HG02840 (cell line): ENCODE data around the gene DYTN.
"Not testable (repeated sequence)": the region's sequence is repeated elsewhere in the genome, so short reads cannot be mapped to it uniquely, and the experiment has no call there.

ENCODE experiments used
- ATAC-seq: cut with Tn5 transposase; IDR thresholded peaks from one replicate; pipeline ENCODE4 v1.9.1; 2021; ENCODE audit warnings: mild to moderate bottlenecking, moderate library complexity, moderate number of reproducible peaks; ENCODE audit not compliant: unreplicated experiment, low FRiP score

Gene DYTN

GRCh38 chr2:206718296-206718695, at the start of gene DYTN:
Gene DYTN (minus strand): TSS chr2:206718396. CDS start chr2:206718279, 117 bp downstream.
- no peak for ATAC-seq

- ATAC-seq: no peak
Measured at GRCh38 chr2:206766057-206766930, 48.1 kb upstream of the DYTN start.

DNA sequence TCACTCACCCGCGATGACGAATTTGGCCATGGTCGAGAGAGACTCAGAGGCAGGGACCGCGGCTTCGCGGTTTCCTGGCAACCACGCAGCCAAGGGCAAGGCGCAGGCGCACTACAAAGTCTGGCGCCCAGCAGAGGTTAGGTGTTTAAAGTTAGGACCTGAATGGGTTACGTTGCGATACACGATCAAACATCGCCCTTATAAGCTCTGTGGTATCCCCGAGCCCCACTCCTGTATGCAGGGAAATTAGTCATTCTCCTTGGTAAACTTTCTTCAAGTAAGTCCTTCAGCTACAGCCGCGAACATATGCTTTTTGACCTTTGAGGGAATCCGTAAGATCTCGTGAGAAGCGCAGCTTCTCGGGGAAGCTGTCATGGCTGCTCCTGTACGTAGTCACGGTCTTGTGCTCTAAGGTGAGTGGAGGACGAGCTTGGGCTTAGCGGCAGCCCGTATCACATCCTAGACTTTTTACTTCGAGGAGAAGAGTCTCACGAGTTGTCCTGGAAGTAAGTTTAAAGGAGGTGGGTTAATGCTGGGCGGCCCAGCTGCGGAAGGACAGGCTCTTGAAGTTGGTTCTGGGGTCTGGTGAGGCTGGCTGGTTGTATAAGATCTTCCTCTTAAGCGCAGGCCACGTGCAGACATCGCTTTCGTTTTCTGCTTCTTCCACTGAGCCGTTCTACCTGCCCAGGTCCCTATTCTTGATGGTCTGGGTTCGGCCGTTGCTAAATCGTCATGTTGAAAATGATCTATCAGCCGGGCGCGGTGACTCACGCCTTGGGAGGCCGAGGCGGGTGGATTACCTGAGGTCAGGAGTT, 47.3 kb upstream of the DYTN start, which contains the start of the genes FASTKD2 and MDH1B:
FASTKD2 (plus strand) TSS at position 365 of the 815 bp plus-strand sequence. CDS start 1,088 bp downstream, outside the sequence.
MDH1B (minus strand) TSS at position 87 of the 815 bp plus-strand sequence; CDS start at position 30, 57 bp downstream.
- peak; percentile 93 for ATAC-seq

GRCh38 chr2:206764673-206765241, 46.6 kb upstream of the DYTN start:
- ATAC-seq: no peak

DNA sequence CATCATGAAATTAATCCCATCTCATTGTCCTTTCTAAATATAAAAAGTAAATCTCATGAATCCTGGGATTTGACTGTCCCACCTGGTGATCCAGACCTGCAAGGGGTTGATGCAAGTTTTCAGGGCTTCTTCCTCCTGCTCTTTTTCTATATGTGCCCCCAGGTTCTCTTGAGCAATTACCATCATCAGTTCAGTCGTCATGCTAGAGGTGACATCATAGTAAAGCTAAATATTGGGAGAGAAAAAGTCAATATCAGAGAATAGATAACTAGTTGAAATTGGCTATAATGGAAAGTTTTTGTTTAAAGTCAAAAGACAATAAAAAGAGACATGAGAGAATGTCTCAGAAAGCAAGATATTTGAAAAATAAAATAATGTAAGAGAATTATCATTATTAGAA, 38.6 kb upstream of the DYTN start:
- no peak for ATAC-seq

DNA sequence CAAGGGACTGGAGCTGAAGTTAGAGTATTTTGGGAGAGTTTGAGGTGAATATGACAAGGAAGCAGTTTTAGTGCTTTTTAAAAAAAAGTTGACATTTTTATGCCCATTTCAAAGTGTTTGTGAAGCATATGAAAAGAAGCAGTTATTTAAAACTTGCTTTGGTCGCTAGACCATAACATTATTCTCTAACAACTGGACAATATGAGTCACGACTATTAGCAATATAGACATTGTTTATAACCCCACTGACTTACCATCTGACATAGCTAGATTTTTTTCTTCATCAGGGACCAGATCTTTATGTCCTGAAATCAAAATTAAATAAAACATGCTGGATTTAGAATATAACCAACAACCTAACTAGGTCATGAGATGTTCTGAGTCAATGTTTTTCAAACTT, 22.6 kb upstream of the DYTN start:
- ATAC-seq: no peak

DNA sequence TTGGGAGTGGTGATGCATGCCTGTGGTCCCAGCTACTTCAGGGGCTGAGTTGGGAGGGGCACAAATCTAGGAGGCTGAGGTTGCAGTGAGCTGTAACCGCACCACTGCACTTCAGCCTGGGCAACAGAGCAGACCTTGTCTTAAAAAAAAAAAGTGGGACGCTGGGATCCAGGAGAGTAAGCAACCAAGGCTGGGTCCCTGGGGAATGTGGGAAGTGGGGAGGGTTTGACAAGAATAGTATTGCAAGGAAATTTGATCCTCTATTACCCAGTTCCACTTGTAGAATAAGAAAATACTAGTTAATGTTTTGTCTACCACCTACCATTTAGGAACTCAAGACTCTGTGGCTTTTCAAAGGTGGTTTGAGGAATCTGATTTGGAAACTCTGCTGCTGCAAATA, 21.1 kb upstream of the DYTN start:
- no peak for ATAC-seq

GRCh38 chr2:206736935-206737334, 18.7 kb upstream of the DYTN start:
- no peak for ATAC-seq

DNA sequence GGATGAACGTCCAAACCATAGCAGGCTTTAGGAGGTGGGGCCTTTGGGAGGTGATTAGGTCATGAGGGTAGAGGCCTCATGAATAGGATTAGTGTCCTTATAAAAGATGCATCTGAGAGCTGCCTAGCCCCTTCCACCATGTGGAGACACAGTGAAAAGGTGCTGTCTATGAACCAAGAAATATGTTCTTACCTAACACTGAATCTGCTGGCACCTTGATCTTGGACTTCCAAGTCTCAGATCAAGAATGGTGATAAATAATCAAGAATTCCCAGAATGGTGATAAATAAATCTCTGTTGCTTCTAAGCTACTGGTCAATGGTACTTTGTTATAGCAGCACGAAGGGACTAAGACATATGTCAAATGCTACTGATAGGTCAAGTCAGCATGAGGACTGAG, 15.1 kb upstream of the DYTN start:
- ATAC-seq: no peak

- ATAC-seq: no peak
Measured at GRCh38 chr2:206728277-206729199, 10.3 kb upstream of the DYTN start.

GRCh38 chr2:206727287-206727686, 9.1 kb upstream of the DYTN start:
- no peak for ATAC-seq

DNA sequence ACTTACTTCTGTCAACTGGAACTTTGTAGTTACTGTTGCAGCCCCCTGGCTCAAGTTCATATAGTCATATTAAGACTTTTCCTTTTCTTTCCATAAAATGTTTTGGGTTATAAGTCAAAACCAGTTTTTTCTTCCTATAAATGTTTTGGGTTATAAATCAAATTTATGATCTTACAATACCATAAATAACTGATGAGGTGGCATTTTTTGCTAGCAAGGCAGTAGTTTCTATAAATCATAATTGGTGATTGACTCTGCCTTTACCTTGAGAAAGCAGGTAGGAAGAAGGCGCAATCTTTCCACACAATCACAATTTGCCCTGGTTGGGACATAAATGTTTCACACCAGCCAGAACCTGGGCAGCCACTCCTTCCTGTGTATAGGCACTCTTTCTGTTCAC, 5.1 kb upstream of the DYTN start:
- no peak for ATAC-seq

GRCh38 chr2:206721256-206721920, 3.2 kb upstream of the DYTN start:
- ATAC-seq: peak; percentile 62

- ATAC-seq: no peak
Measured at GRCh38 chr2:206716623-206717022, 1.6 kb downstream of the DYTN start.

GRCh38 chr2:206715183-206715582, 3.0 kb downstream of the DYTN start:
- not testable (repeated sequence) for ATAC-seq

DNA sequence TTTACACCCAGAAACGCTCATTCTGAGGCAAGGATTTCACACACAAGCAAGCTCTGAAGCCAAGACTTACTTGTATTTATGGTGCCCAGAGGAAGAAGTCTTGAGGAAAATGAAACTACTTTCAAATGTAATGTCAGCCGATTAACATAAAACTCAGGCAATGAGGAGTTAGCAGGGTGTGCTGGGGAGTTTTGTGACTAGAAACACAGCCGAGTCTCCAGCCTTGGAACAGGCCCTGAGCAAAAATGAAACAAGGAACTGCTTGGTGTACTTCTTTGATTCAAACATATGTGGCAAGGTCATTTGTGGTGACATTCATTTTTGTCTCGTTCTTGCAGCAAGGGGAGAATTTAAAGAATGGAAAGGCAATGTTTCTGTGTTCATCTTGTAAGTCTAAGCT, 4.5 kb downstream of the DYTN start:
- no peak for ATAC-seq

DNA sequence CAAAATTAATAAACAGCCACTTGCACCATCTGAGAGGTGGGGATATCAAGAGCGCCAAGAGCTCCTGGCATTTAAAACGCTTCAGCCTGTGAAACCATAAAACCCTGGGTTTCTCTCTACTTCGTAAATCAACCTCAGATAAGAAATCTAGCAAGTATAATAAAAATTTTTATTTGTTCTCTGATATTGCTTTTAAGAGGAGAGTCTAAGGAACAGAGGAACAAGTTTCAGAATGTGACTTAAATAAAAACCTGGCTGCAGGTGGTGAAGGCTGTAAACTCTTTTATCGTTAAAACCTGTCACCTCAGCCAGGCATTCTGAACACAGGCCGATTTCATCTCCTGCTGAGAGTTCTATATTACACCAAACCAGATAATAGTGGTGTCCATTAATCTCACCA, 9.9 kb downstream of the DYTN start:
- no peak for ATAC-seq

DNA sequence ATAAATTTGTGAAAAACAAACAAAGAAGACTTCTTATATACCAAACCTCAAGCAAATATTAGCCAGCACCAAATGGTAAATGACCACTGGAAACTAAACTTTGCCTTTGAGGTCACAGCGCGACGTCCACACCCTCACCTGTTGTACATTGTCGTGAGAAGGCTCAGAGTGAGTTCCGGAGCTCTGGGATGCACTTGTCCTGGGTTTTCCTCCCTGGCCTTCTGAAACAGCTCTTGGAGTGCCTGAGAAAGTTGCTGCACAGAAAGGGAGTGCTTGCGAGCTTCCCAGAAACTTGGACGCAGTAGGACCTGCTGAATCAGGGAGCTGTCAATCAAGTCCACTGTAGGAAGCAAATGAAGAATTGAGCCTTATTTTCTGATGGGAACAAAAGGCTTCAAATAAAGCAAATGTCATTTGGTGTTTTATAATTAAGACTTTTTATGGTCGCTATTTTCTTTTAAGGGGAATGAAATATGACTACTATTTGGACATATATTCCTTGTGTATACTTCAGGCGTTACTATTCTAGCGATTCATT, 11.0 kb downstream of the DYTN start:
- no peak for ATAC-seq

DNA sequence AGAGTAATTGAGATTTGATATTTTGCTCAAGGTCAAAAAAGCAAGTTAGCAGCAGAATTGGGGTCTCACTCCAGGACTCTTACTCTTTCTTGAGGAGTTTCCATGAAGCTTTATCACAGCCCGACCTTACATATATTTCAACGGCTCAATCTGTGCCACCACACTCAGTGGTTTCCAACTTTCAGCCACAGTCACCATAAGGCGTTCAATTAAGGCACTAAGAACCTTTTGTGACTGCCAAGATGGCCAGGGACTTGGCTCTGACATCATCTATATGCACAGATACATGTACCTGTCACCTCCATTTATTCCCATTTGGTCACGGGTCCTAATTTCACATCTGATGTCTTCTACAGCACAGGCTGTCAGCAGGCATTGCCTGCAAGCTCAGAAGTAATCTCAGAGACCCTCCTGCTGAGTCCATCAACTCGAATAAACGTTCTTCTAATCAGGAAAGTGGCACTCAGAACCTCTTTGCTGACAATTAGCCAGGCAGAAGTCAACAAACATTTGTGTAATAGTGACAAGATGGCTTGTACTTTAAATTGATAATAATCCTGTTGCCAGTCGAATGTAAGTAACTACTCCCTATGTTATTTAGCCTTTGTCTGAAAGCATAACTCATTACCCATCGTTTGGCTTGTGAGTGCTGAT, 16.1 kb downstream of the DYTN start:
- no peak for ATAC-seq
